ENCODE data around the gene LIME1.

- no peak for TF ChIP-seq POLR2A (IDR thresholded peaks at IDR 0.05; ENCODE audit: low read depth, low read length)
- no peak for TF ChIP-seq CTCF (conservative IDR thresholded peaks at IDR 0.05; ENCODE audit: low read depth, low read length)
- no peak for TF ChIP-seq RAD21 (IDR thresholded peaks at IDR 0.05; ENCODE audit: low read length)
- no peak for TF ChIP-seq BHLHE40 (IDR thresholded peaks at IDR 0.05; ENCODE audit: low read depth, low read length)
- no peak for TF ChIP-seq FOS (IDR thresholded peaks at IDR 0.05; ENCODE audit: low read depth, low read length)
These were observed 37.2 kb downstream of the LIME1 start for GRCh38 chr20:63773571-63774241.

All from IMR-90 (cell line).